Effector memory CD4-positive, alpha-beta T cell (primary cell): ENCODE results near the gene BCL11B.

Experiments used
- DNase-seq, 3 donors: peaks; one replicate each; pipeline ENCODE4 v3.0.0-alpha.2; 2020
- H3K27ac ChIP-seq: 2 replicates; pipeline ENCODE4 v1.7.0; 2013; ENCODE audit warnings: mild to moderate bottlenecking, low read length, moderate library complexity; ENCODE audit not compliant: insufficient read depth, poor library complexity, severe bottlenecking
- H3K27me3 ChIP-seq: replicated peaks from 2 replicates; pipeline ENCODE4 v1.7.0; 2013; ENCODE audit warnings: mild to moderate bottlenecking, low read length; ENCODE audit not compliant: insufficient read depth, control insufficient read depth, poor library complexity, severe bottlenecking
- H3K36me3 ChIP-seq: 2 replicates; pipeline ENCODE4 v1.7.0; 2013; ENCODE audit warnings: mild to moderate bottlenecking, low read length, moderate library complexity; ENCODE audit not compliant: control insufficient read depth, insufficient read depth
- H3K4me1 ChIP-seq: 2 replicates; pipeline ENCODE4 v1.7.0; 2013; ENCODE audit warnings: low read length, mild to moderate bottlenecking; ENCODE audit not compliant: control insufficient read depth, insufficient read depth, poor library complexity, severe bottlenecking
- H3K4me3 ChIP-seq: 2 replicates; pipeline ENCODE4 v1.7.0; 2013; ENCODE audit warnings: low read length, low read depth, mild to moderate bottlenecking; ENCODE audit not compliant: insufficient read depth, poor library complexity, severe bottlenecking
- H3K9me3 ChIP-seq: 2 replicates; pipeline ENCODE4 v1.7.0; 2013; ENCODE audit warnings: mild to moderate bottlenecking, low read length, moderate library complexity; ENCODE audit not compliant: control insufficient read depth

Gene BCL11B

DNA sequence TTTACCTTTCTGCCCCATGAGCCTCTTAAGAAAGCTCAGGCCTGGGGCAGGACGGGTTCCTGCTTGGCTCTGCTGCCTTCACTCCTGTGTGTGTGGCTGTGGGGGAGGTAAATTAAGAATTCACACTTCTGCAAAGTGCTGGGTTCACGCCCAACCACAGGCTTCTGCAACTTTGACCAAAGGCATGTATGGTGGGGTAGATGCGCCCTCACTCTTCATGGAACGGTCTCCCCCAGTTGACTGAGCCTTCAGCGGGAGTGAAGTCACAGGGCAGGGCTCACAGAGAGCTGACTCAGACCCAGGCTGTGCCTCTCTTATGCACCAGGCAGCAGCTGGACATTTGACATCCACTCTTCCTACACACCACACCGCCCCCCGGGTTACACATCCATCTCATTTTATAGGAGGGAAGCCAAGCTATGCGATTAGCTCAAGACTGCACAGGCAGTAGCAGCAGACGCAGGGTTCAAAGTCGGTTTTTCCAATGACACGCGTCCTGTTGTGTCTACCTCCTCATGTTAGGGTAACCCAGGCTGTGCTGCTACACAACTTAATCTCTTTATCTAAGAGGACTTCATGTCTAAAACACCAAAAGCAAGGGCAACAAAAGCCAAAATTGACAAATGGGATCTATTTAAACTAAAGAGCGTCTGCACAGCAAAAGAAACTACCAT, 15.4 kb upstream of the BCL11B start:
- Histone ChIP-seq H3K27ac (no peak overlapping the region), H3K4me3 (no peak overlapping the region), H3K9me3 (no peaks in the 10 kb centered on the region), H3K4me1 (no peaks in the 10 kb centered on the region), H3K27me3 (no peaks in the 10 kb centered on the region), H3K36me3 (no peaks in the 10 kb centered on the region)
- DNase-seq, result no peak

GRCh38 chr14:99286761-99287160, 14.8 kb upstream of the BCL11B start:
- no peak for DNase-seq
- no peaks in the 10 kb centered on the region for H3K36me3 ChIP-seq

GRCh38 chr14:99284254-99285004, 12.4 kb upstream of the BCL11B start:
- no peak overlapping the region for H3K27ac ChIP-seq

More at GRCh38 chr14:99286761-99287160, 14.8 kb upstream of the BCL11B start:
- Histone ChIP-seq H3K9me3 (no peaks in the 10 kb centered on the region), H3K4me1 (no peaks in the 10 kb centered on the region), H3K27me3 (no peaks in the 10 kb centered on the region), H3K4me3 (no peak overlapping the region), H3K27ac (no peak overlapping the region)

DNA sequence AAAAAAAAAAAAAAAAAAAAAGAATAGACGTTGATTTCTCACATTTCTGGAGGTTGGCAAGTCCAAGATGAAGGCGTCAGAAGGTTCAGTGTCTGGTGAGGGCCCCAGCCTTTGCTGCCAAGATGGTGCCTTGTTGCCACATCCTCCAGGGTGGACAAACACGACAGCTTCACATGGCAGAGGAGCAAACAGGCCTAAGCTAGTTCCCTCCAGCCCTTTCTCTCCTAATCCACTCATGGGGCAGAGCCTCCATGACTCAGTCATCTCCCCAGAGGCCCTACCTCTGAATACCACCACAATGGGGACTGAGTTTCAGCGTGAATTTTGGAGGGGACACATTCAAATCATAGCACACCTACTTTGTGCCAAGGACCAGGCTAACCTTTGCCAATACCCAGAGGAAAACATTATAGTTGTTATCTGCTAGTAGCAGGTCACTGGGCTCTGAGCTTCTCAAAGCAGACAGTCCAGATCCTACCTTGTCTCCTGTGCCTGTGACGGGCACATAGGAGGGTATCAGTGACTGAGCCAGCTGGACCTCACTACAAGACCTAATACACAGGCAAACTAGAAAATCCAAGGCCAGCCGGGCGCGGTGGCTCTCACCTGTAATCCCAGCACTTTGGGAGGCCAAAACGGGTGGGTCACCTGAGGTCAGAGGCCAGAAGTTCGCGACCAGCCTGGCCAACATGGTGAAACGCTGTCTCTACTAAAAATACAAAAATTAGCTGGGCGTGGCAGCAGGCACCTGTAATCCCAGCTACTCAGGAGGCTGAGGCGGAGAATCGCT, 10.5 kb upstream of the BCL11B start:
- H3K9me3 ChIP-seq, result no peaks in the 10 kb centered on the region
- no peaks in the 10 kb centered on the region for H3K4me1 ChIP-seq
- DNase-seq, result no peak
- H3K4me3 ChIP-seq, result no peak overlapping the region
- no peak overlapping the region for H3K27ac ChIP-seq
- no peaks in the 10 kb centered on the region for H3K27me3 ChIP-seq
- H3K36me3 ChIP-seq, result no peaks in the 10 kb centered on the region

More at GRCh38 chr14:99284254-99285004, 12.4 kb upstream of the BCL11B start:
- no peaks in the 10 kb centered on the region for H3K4me1 ChIP-seq
- no peaks in the 10 kb centered on the region for H3K9me3 ChIP-seq
- DNase-seq, result no peak
- no peaks in the 10 kb centered on the region for H3K36me3 ChIP-seq
- no peak overlapping the region for H3K4me3 ChIP-seq
- no peaks in the 10 kb centered on the region for H3K27me3 ChIP-seq

GRCh38 chr14:99281396-99281795, 9.4 kb upstream of the BCL11B start:
- H3K4me1 ChIP-seq, result peaks cover 3% of the 10 kb centered on the region

DNA sequence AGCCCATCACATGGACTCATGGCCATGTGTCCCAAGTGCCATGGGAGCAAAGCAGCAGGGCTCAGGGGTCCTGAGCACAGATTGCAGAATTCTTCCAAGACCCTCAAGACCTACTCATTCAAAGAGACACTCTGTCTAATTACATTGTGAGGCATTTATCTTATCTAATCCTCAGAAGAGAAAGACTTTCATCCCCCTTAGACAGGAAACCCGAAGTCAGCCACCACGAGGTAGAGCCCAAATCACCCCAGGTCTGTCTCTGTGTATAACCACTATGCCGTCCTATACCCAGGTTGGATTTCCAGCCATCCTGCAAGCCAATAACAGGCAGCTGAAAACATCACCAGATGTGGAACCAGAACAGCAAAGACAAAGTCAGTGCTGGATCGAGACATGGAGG, 8.9 kb upstream of the BCL11B start:
- Histone ChIP-seq H3K27me3 (no peaks in the 10 kb centered on the region), H3K9me3 (no peaks in the 10 kb centered on the region), H3K4me1 (peaks cover 3% of the 10 kb centered on the region), H3K27ac (no peak overlapping the region), H3K4me3 (no peak overlapping the region), H3K36me3 (no peaks in the 10 kb centered on the region)
- no peak for DNase-seq

More at GRCh38 chr14:99281396-99281795, 9.4 kb upstream of the BCL11B start:
- Histone ChIP-seq H3K27ac (no peak overlapping the region), H3K27me3 (no peaks in the 10 kb centered on the region), H3K36me3 (no peaks in the 10 kb centered on the region), H3K4me3 (no peak overlapping the region), H3K9me3 (no peaks in the 10 kb centered on the region)
- DNase-seq, result no peak

- H3K9me3 ChIP-seq, result no peaks in the 10 kb centered on the region
- no peak overlapping the region for H3K27ac ChIP-seq
- H3K36me3 ChIP-seq, result no peaks in the 10 kb centered on the region
- H3K4me3 ChIP-seq, result no peak overlapping the region
- peaks cover 3% of the 10 kb centered on the region for H3K4me1 ChIP-seq
- no peaks in the 10 kb centered on the region for H3K27me3 ChIP-seq
- DNase-seq, result no peak
Measured at GRCh38 chr14:99280066-99280731, 8.2 kb upstream of the BCL11B start.

DNA sequence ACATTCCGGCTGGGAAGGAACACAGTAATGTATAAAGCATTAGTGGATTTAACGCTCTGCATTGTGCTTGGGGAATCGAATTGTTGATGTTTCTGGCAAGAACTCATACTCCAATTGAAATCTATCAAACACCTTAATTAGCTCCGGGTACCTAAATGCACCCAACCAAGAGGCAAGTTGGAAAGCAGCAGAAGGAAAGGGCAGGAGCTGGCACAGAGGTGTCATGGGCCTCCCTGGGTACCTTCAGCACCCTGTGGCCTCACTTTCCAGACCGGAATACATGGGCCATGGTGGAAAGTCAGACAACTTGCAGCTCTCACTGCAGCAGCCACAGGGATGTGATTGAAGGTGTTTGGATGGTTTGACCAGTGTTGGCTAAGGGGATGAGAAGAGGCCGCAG, 6.8 kb upstream of the BCL11B start:
- H3K27ac ChIP-seq, result no peak overlapping the region
- no peaks in the 10 kb centered on the region for H3K27me3 ChIP-seq

GRCh38 chr14:99277530-99277929, 5.5 kb upstream of the BCL11B start:
- no peak for DNase-seq
- Histone ChIP-seq H3K27ac (no peak overlapping the region), H3K4me3 (no peak overlapping the region), H3K27me3 (no peaks in the 10 kb centered on the region), H3K9me3 (no peaks in the 10 kb centered on the region), H3K36me3 (no peaks in the 10 kb centered on the region), H3K4me1 (peaks cover 20% of the 10 kb centered on the region)

More for the DNA sequence above, 6.8 kb upstream of the BCL11B start:
- no peak for DNase-seq
- Histone ChIP-seq H3K36me3 (no peaks in the 10 kb centered on the region), H3K4me3 (no peak overlapping the region), H3K4me1 (peaks cover 8% of the 10 kb centered on the region), H3K9me3 (no peaks in the 10 kb centered on the region)
